Mucosa of stomach (tissue), 1 donor: ENCODE measurements around the gene CILP2.
A peak's percentile ranks its signal among the peaks of the same experiment; 100 is the strongest.

Source experiments
- H3K27me3 ChIP-seq: one replicate; pipeline ENCODE4 v1.7.0; 2013; ENCODE audit warnings: mild to moderate bottlenecking, low read length; ENCODE audit not compliant: control insufficient read depth, insufficient read depth
- H3K36me3 ChIP-seq: one replicate; pipeline ENCODE4 v1.7.0; 2013; ENCODE audit warnings: low read length; ENCODE audit not compliant: control insufficient read depth, insufficient read depth
- H3K4me1 ChIP-seq: one replicate; pipeline ENCODE4 v1.7.0; 2013; ENCODE audit warnings: mild to moderate bottlenecking, low read length; ENCODE audit not compliant: control insufficient read depth, insufficient read depth
- H3K4me3 ChIP-seq: one replicate; pipeline ENCODE4 v1.7.0; 2013; ENCODE audit warnings: low read length
- H3K9ac ChIP-seq: one replicate; pipeline ENCODE4 v1.7.0; 2013; ENCODE audit warnings: mild to moderate bottlenecking, low read length, moderate library complexity
- H3K9me3 ChIP-seq: one replicate; pipeline ENCODE4 v1.7.0; 2013; ENCODE audit warnings: mild to moderate bottlenecking, low read length, moderate library complexity; ENCODE audit not compliant: control insufficient read depth
- donor health status: Pancreatic carcinoma.

Gene CILP2

GRCh38 chr19:19538061-19538784 lies at the start of gene CILP2:
TSS of gene CILP2 (plus strand) at chr19:19538265. CDS start at chr19:19538350, 85 bp downstream.
- Histone ChIP-seq H3K4me3 (no peak within 1 kb of the TSS), H3K27me3 (peaks cover 56% of the 10 kb centered on the region)

GRCh38 chr19:19488875-19489690 lies 49.0 kb upstream of the CILP2 start:
- peaks cover 31% of the 10 kb centered on the region for H3K4me1 ChIP-seq
- peak overlapping the region; percentile 19 for H3K9ac ChIP-seq
- H3K27me3 ChIP-seq = no peaks in the 10 kb centered on the region
- H3K36me3 ChIP-seq = no peaks in the 10 kb centered on the region
- no peak overlapping the region for H3K4me3 ChIP-seq
- no peaks in the 10 kb centered on the region for H3K9me3 ChIP-seq

More at GRCh38 chr19:19538061-19538784, at the start of gene CILP2:
- Histone ChIP-seq H3K9me3 (no peaks in the 10 kb centered on the region), H3K36me3 (no peaks in the 10 kb centered on the region), H3K4me1 (peaks cover 23% of the 10 kb centered on the region), H3K9ac (no peak within 1 kb of the TSS)

- Histone ChIP-seq H3K4me1 (peaks cover 31% of the 10 kb centered on the region), H3K27me3 (no peaks in the 10 kb centered on the region), H3K4me3 (no peak overlapping the region), H3K9me3 (no peaks in the 10 kb centered on the region), H3K36me3 (peaks cover 7% of the 10 kb centered on the region), H3K9ac (no peak overlapping the region)
These were observed 48.3 kb upstream of the CILP2 start for GRCh38 chr19:19489804-19490204.

GRCh38 chr19:19490214-19490968 lies 47.7 kb upstream of the CILP2 start:
- H3K9ac ChIP-seq = no peak overlapping the region
- H3K27me3 ChIP-seq = no peaks in the 10 kb centered on the region
- peaks cover 31% of the 10 kb centered on the region for H3K4me1 ChIP-seq
- no peaks in the 10 kb centered on the region for H3K9me3 ChIP-seq
- H3K36me3 ChIP-seq = peaks cover 8% of the 10 kb centered on the region
- no peak overlapping the region for H3K4me3 ChIP-seq

GRCh38 chr19:19491321-19492025 lies 46.6 kb upstream of the CILP2 start:
- H3K4me1 ChIP-seq = peaks cover 31% of the 10 kb centered on the region
- H3K27me3 ChIP-seq = no peaks in the 10 kb centered on the region
- no peak overlapping the region for H3K4me3 ChIP-seq
- H3K9me3 ChIP-seq = no peaks in the 10 kb centered on the region
- H3K36me3 ChIP-seq = peaks cover 13% of the 10 kb centered on the region
- H3K9ac ChIP-seq = no peak overlapping the region

- Histone ChIP-seq H3K4me3 (no peak overlapping the region), H3K36me3 (peaks cover 18% of the 10 kb centered on the region), H3K27me3 (no peaks in the 10 kb centered on the region), H3K9ac (no peak overlapping the region), H3K4me1 (peaks cover 31% of the 10 kb centered on the region), H3K9me3 (no peaks in the 10 kb centered on the region)
These were observed 45.9 kb upstream of the CILP2 start for GRCh38 chr19:19492026-19492610.

- H3K9me3 ChIP-seq = no peaks in the 10 kb centered on the region
- peaks cover 13% of the 10 kb centered on the region for H3K4me1 ChIP-seq
- no peaks in the 10 kb centered on the region for H3K27me3 ChIP-seq
- H3K4me3 ChIP-seq = no peak overlapping the region
- H3K9ac ChIP-seq = no peak overlapping the region
- H3K36me3 ChIP-seq = peaks cover 36% of the 10 kb centered on the region
These were observed 44.1 kb upstream of the CILP2 start for GRCh38 chr19:19493841-19494546.

GRCh38 chr19:19495614-19496603 lies 42.2 kb upstream of the CILP2 start:
- H3K4me3 ChIP-seq = no peak overlapping the region
- no peaks in the 10 kb centered on the region for H3K27me3 ChIP-seq
- no peak overlapping the region for H3K9ac ChIP-seq
- peaks cover 43% of the 10 kb centered on the region for H3K36me3 ChIP-seq
- no peaks in the 10 kb centered on the region for H3K4me1 ChIP-seq
- no peaks in the 10 kb centered on the region for H3K9me3 ChIP-seq

GRCh38 chr19:19498255-19498991 lies 39.6 kb upstream of the CILP2 start:
- Histone ChIP-seq H3K9me3 (no peaks in the 10 kb centered on the region), H3K4me3 (no peak overlapping the region), H3K27me3 (no peaks in the 10 kb centered on the region), H3K36me3 (peaks cover 43% of the 10 kb centered on the region), H3K4me1 (no peaks in the 10 kb centered on the region), H3K9ac (no peak overlapping the region)
